OCI-LY7 (cell line): ENCODE data around the gene AMIGO1. TPM values are rescaled to one million over a fixed set of nuclear protein-coding genes. Genes with fewer than 3 reads are reported as not detected.

ENCODE experiments used
- BruUV-seq: library from RNA; stranded (reverse); fragments of 400-500 nt; replicated peaks from 2 replicates; lab custom pipeline; 2021; lab: Mats Ljungman, UMichigan
- CTCF ChIA-PET: fragments of 300-600 bp; sonication (Branson Sonifier 250); formaldehyde crosslinking; loops from one replicate; lab custom pipeline; 2022; ENCODE audit warnings: antibody characterized with exemption; ENCODE audit not compliant: unreplicated experiment; lab: Charles Lee
- POLR2A ChIA-PET: fragments of 300-600 bp; sonication (Branson Sonifier 250); formaldehyde crosslinking; loops from one replicate; lab custom pipeline; 2022; ENCODE audit warnings: antibody characterized with exemption; lab: Charles Lee
- DNase-seq: peaks from one replicate; pipeline ENCODE4 v3.0.0-alpha.2; 2015; ENCODE audit warnings: low spot score
- H2AFZ ChIP-seq: fragments of 200-600 bp; sonication (generic), shearing (Covaris generic); 2 replicates; pipeline ENCODE4 v1.6.1; 2014; ENCODE audit warnings: mild to moderate bottlenecking, antibody characterized with exemption, low read length, moderate library complexity
- H3K27ac ChIP-seq: fragments of 200-600 bp; sonication (generic); 2 replicates; pipeline ENCODE4 v1.5.1; 2014; ENCODE audit warnings: mixed run types, low read depth, mild to moderate bottlenecking, moderate library complexity, low read length, inconsistent platforms; ENCODE audit not compliant: poor library complexity, severe bottlenecking
- H3K36me3 ChIP-seq: fragments of 200-600 bp; sonication (generic); 2 replicates; pipeline ENCODE4 v1.6.1; 2014; ENCODE audit warnings: mild to moderate bottlenecking, antibody characterized with exemption, low read length, moderate library complexity, mixed read lengths; ENCODE audit not compliant: insufficient read depth
- H3K4me1 ChIP-seq: fragments of 200-600 bp; sonication (generic); 2 replicates; pipeline ENCODE4 v1.5.1; 2014; ENCODE audit warnings: mild to moderate bottlenecking, low read length; ENCODE audit not compliant: insufficient read depth, poor library complexity, severe bottlenecking
- H3K4me2 ChIP-seq: fragments of 200-600 bp; sonication (generic); 2 replicates; pipeline ENCODE4 v1.6.1; 2014; ENCODE audit warnings: mild to moderate bottlenecking, low read length
- H3K4me3 ChIP-seq: fragments of 200-600 bp; sonication (generic); 2 replicates; pipeline ENCODE4 v1.5.1; 2014; ENCODE audit warnings: mild to moderate bottlenecking, low read depth, low read length; ENCODE audit not compliant: poor library complexity, severe bottlenecking
- H3K79me2 ChIP-seq: fragments of 200-600 bp; sonication (generic); 2 replicates; pipeline ENCODE4 v1.6.1; 2016; ENCODE audit warnings: low read depth, mild to moderate bottlenecking, low read length, moderate library complexity, mixed read lengths; ENCODE audit not compliant: insufficient read depth
- H3K9me2 ChIP-seq: fragments of 200-600 bp; sonication (generic); 2 replicates; pipeline ENCODE4 v1.6.1; 2016; ENCODE audit warnings: mild to moderate bottlenecking, low read length, mixed read lengths; ENCODE audit not compliant: insufficient read depth
- H3K9me3 ChIP-seq: fragments of 200-600 bp; sonication (generic); 2 replicates; pipeline ENCODE4 v1.6.1; 2014; ENCODE audit warnings: mild to moderate bottlenecking, mixed run types, low read length, mixed read lengths
- H4K20me1 ChIP-seq: fragments of 200-600 bp; sonication (generic); 2 replicates; pipeline ENCODE4 v1.6.1; 2014; ENCODE audit warnings: mild to moderate bottlenecking, antibody characterized with exemption, low read length, moderate library complexity, mixed read lengths; ENCODE audit not compliant: insufficient read depth
- EZH2phosphoT487 ChIP-seq: fragments of 200-600 bp; sonication (generic); IDR thresholded peaks from 2 replicates; pipeline ENCODE4 v1.6.1; 2018; ENCODE audit warnings: low read depth, borderline replicate concordance, mild to moderate bottlenecking, mixed run types, antibody characterized with exemption, low read length, moderate library complexity, mixed read lengths
- intact Hi-C: fragments of 100-400 bp; cut with micrococcal nuclease; formaldehyde crosslinking; loops from one replicate; pipeline ENCODE4 v1.10.0; 2022; ENCODE audit not compliant: unreplicated experiment
- total RNA-seq, 2 experiments: library from RNA; depleted of rRNA in 1 of 2; stranded (reverse); fragments of >200 nt in 1 of 2; shearing (Covaris generic) in 1 of 2; gene quantifications; 2 replicates each; pipeline ENCODE4 v1.2.3, GENCODE V29; 2014 to 2022
- TF ChIP-seq, protein P1 (sequence below): fragments of 200-600 bp; sonication (generic); conservative IDR thresholded peaks from 2 replicates; pipeline ENCODE4 v1.5.1; 2014; ENCODE audit warnings: mild to moderate bottlenecking, antibody characterized with exemption, low read length, moderate library complexity, mixed read lengths

The AMIGO1 gene
- total RNA-seq, 2 experiments from 2014 or later, result 0.15 to 0.16 TPM

DNA sequence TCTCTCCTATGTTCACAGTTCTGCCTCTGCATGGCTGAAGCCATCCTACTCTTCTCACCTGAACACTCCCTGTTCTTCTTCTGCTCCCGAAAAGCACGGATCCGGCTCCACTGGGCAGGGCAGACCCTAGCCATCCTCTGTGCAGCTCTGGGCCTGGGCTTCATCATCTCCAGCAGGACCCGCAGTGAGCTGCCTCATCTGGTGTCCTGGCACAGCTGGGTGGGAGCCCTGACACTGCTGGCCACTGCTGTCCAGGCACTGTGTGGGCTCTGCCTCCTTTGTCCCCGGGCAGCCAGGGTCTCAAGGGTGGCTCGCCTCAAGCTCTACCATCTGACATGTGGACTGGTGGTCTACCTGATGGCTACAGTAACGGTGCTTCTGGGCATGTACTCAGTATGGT, 13.8 kb downstream of the AMIGO1 start:
- no peak overlapping the region for H3K27ac ChIP-seq
- no peaks in the 10 kb centered on the region for H3K9me2 ChIP-seq
- no peak overlapping the region for H3K4me3 ChIP-seq
- H4K20me1 ChIP-seq, result no peaks in the 10 kb centered on the region
- H3K9me3 ChIP-seq, result no peaks in the 10 kb centered on the region
- peaks cover 7% of the 10 kb centered on the region; the same call in 1 of the 2 replicates for H3K79me2 ChIP-seq
- H3K4me2 ChIP-seq, result no peak overlapping the region
- intact Hi-C loops, result no loop called here
- ChIA-PET POLR2A (interaction anchor here (1.0 to 1.5 kb wide), 3 partner anchors 10 to 36 kb away, joined by 3 to 4 read pairs (median 3); partner anchors contain the start of gene ATXN7L2), CTCF (interaction anchor here (0.9 kb wide), 1 partner anchor 37 kb away, joined by 3 read pairs; no protein-coding TSS in a partner anchor)
- DNase-seq, result no peak
- H3K4me1 ChIP-seq, result peaks cover 14% of the 10 kb centered on the region
- TF ChIP-seq EZH2phosphoT487, result no peak
- TF ChIP-seq, protein P1, sequence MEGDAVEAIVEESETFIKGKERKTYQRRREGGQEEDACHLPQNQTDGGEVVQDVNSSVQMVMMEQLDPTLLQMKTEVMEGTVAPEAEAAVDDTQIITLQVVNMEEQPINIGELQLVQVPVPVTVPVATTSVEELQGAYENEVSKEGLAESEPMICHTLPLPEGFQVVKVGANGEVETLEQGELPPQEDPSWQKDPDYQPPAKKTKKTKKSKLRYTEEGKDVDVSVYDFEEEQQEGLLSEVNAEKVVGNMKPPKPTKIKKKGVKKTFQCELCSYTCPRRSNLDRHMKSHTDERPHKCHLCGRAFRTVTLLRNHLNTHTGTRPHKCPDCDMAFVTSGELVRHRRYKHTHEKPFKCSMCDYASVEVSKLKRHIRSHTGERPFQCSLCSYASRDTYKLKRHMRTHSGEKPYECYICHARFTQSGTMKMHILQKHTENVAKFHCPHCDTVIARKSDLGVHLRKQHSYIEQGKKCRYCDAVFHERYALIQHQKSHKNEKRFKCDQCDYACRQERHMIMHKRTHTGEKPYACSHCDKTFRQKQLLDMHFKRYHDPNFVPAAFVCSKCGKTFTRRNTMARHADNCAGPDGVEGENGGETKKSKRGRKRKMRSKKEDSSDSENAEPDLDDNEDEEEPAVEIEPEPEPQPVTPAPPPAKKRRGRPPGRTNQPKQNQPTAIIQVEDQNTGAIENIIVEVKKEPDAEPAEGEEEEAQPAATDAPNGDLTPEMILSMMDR, result no peak
- H2AFZ ChIP-seq, result no peak overlapping the region
- H3K36me3 ChIP-seq, result peaks cover 33% of the 10 kb centered on the region; the same call in 1 of the 2 replicates
- BruUV-seq, result no TSS peak

DNA sequence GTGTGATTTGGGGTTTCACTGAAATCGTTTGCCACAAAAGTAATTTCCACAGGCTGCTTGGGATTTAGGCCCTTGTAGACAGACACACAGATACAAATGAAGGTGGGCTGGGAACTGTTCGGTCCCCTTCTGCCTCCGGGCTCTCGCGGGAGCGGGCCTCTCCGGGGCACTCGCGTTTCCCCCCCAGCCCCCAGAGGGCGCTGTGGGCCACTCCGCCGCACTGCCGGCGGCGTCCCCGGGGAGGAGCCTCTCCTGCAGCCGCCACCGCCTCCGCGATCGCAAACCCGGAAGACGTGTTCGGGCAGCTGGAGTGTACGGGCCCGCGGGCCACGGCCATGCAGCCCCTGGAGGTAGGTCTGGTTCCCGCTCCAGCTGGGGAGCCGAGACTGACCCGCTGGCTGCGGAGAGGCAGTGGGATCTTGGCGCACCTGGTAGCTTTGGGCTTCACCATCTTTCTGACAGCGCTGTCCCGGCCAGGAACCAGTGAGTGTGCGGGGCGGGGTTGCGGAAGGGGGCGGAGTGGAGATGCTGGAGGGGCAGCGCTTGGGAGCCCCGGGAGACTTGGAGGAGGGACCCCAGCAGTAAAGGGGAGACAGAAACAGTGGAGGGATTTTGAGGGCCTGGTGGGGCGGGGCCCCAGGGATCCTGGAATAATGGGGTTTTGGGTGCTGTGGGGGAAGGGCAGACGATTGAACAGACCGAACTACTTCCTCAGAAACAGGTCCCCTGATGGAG, 15.6 kb downstream of the AMIGO1 start, which contains the start of gene CYB561D1:
Gene CYB561D1, plus strand, starts transcription at position 290 of the 735 bp plus-strand sequence. Its CDS starts 46 bp downstream, at position 336.
- TF ChIP-seq, protein P1, result peak; percentile 94
- no peak for TF ChIP-seq EZH2phosphoT487
- no TSS peak for BruUV-seq
- POLR2A ChIA-PET, result interaction anchor here (0.6 to 1.5 kb wide), 5 partner anchors 12 to 277 kb away, joined by 3 to 5 read pairs (median 4); no protein-coding TSS in a partner anchor
- Histone ChIP-seq H3K4me3 (peak within 1 kb of the TSS; percentile 95), H4K20me1 (no peaks in the 10 kb centered on the region), H3K9me2 (no peaks in the 10 kb centered on the region), H3K27ac (peak within 1 kb of the TSS; percentile 68), H3K9me3 (no peaks in the 10 kb centered on the region), H3K36me3 (peaks cover 30% of the 10 kb centered on the region; the same call in 1 of the 2 replicates), H3K4me1 (peaks cover 14% of the 10 kb centered on the region), H3K79me2 (peaks cover 7% of the 10 kb centered on the region; the same call in 1 of the 2 replicates), H2AFZ (peak within 1 kb of the TSS; percentile 83), H3K4me2 (peak within 1 kb of the TSS; percentile 77)
- CTCF ChIA-PET, result interaction anchor here (0.6 to 2.6 kb wide), 5 partner anchors 10 to 119 kb away, joined by 4 to 35 read pairs (median 4); partner anchors contain the start of gene ATXN7L2
- intact Hi-C loops, result loop anchor here (1.0 to 5.0 kb wide), 2 partner anchors 39 to 128 kb away; no protein-coding TSS in a partner anchor
- peak; percentile 91 for DNase-seq
